ENCODE results near the gene TEX38.

The TEX38 gene

GRCh38 chr1:46686255-46686654 is 14.6 kb downstream of the TEX38 start:
- no peak for TF ChIP-seq CTCF (IDR thresholded peaks at IDR 0.05)

GRCh38 chr1:46687093-46687659 is 15.5 kb downstream of the TEX38 start:
- no peak for TF ChIP-seq CTCF (IDR thresholded peaks at IDR 0.05)

- no peak for TF ChIP-seq CTCF (IDR thresholded peaks at IDR 0.05)
These were observed 16.4 kb downstream of the TEX38 start for GRCh38 chr1:46687921-46688509.

- TF ChIP-seq CTCF (IDR thresholded peaks at IDR 0.05) = no peak
These were observed 17.7 kb downstream of the TEX38 start for GRCh38 chr1:46689356-46689755.

- no peak for TF ChIP-seq CTCF (IDR thresholded peaks at IDR 0.05)
These were observed 18.2 kb downstream of the TEX38 start for GRCh38 chr1:46689897-46690296.

- no peak for TF ChIP-seq CTCF (IDR thresholded peaks at IDR 0.05)
These were observed 19.3 kb downstream of the TEX38 start for GRCh38 chr1:46690931-46691421.

GRCh38 chr1:46691997-46692790 is 20.5 kb downstream of the TEX38 start:
- no peak for TF ChIP-seq CTCF (IDR thresholded peaks at IDR 0.05)

Measured in LNCAP (cell line).